ENCODE results near the gene ABCB1. TPM values are rescaled to one million over a fixed set of nuclear protein-coding genes. Genes with fewer than 3 reads are reported as not detected.

ABCB1 gene
- total RNA-seq, 6 donors from 2014 or later = 2.2 to 14.1 (median 4.1) TPM

DNA sequence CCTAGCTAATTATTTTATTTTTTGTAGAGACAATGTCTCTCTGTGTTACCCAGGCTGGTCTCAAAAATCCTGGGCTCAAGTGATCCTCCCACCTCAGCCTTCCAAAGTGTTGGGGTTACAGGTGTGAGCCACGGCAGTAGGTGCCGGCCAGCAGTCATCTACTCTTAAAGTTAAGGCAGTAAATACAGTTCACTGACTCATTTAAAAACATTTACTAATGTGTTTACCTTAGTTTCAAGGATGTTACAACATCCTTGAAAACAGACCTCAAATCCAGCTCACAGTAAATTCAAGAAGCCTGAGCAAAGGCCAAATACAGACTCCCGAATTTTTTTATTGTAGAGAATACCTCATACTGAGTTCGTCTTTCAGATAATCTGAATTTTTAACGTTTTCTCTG, 95.6 kb downstream of the ABCB1 start:
- ATAC-seq (ENCODE audit: low FRiP score in 2 of 2) (no peak), DNase-seq (no peak)
- H3K4me1 ChIP-seq = no peaks in the 10 kb centered on the region
- TF ChIP-seq POLR2AphosphoS5 (IDR thresholded peaks at IDR 0.05) (no peak), POLR2A (IDR thresholded peaks at IDR 0.05) (no peak), EP300 (IDR thresholded peaks at IDR 0.05) (no peak)
- TF ChIP-seq, protein P1, sequence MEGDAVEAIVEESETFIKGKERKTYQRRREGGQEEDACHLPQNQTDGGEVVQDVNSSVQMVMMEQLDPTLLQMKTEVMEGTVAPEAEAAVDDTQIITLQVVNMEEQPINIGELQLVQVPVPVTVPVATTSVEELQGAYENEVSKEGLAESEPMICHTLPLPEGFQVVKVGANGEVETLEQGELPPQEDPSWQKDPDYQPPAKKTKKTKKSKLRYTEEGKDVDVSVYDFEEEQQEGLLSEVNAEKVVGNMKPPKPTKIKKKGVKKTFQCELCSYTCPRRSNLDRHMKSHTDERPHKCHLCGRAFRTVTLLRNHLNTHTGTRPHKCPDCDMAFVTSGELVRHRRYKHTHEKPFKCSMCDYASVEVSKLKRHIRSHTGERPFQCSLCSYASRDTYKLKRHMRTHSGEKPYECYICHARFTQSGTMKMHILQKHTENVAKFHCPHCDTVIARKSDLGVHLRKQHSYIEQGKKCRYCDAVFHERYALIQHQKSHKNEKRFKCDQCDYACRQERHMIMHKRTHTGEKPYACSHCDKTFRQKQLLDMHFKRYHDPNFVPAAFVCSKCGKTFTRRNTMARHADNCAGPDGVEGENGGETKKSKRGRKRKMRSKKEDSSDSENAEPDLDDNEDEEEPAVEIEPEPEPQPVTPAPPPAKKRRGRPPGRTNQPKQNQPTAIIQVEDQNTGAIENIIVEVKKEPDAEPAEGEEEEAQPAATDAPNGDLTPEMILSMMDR (IDR thresholded peaks at IDR 0.05) = no peak
- no peaks in the 10 kb centered on the region for H3K9me3 ChIP-seq
- no peaks in the 10 kb centered on the region for H3K27me3 ChIP-seq
- WGBS, 2 donors = 69 to 81% methylated on average over 5 of the region's 5 CpGs
- no peak overlapping the region for H3K4me3 ChIP-seq
- H3K27ac ChIP-seq = no peak overlapping the region
- no peaks in the 10 kb centered on the region for H3K36me3 ChIP-seq

DNA sequence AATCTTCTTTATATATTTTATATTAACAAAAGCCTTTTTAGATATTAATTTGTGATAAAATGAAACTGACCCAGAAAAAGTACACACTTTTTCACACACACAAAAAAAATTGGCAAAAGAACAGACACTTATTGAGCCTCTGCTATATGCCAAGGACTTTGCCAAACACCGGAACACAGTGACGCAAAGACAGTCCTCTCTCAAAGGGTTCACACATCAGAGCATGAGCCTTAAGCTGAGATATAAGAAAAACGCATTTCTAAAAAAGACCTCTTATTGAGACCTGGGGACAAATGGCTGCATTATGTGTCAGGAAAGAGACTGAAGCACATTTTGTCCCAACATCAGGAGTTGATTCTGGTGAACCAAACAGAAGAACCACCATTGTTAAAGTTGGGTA, 101.2 kb downstream of the ABCB1 start:
- DNase-seq = no peak
- Histone ChIP-seq H3K4me3 (no peak overlapping the region), H3K9me3 (no peaks in the 10 kb centered on the region), H3K36me3 (no peaks in the 10 kb centered on the region), H3K4me1 (no peaks in the 10 kb centered on the region), H3K27me3 (no peaks in the 10 kb centered on the region), H3K27ac (no peak overlapping the region)
- WGBS, 2 donors = 81% methylated on average over 3 of the region's 3 CpGs
- TF ChIP-seq POLR2AphosphoS5 (IDR thresholded peaks at IDR 0.05) (no peak), POLR2A (IDR thresholded peaks at IDR 0.05) (no peak), EP300 (IDR thresholded peaks at IDR 0.05) (no peak)
- TF ChIP-seq, protein P1 (IDR thresholded peaks at IDR 0.05) = no peak
- ATAC-seq (ENCODE audit: low FRiP score in 2 of 2) = no peak

DNA sequence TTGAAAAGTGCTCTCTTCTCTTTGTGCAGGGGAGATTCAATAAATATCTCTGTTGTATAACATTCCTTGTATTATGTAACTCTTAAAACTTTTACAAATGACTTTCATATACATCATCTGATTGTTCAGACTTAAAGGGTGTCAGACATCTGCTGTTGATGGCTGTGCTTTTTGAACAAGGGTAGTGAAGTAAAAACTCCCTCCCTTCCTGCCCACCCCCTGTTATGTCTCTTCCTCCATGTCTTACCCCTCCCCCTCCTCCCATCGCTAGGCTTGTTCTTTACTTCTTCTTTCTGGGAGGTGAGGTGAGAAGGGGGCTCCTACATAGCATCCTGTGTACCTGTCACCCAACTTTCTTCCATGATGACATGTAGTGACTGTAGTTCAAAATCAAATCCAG, 101.8 kb downstream of the ABCB1 start:
- TF ChIP-seq EP300 (IDR thresholded peaks at IDR 0.05) (no peak), POLR2A (IDR thresholded peaks at IDR 0.05) (no peak), POLR2AphosphoS5 (IDR thresholded peaks at IDR 0.05) (no peak)
- TF ChIP-seq, protein P1 (IDR thresholded peaks at IDR 0.05) = no peak
- Histone ChIP-seq H3K27me3 (no peaks in the 10 kb centered on the region), H3K36me3 (no peaks in the 10 kb centered on the region), H3K4me3 (no peak overlapping the region), H3K9me3 (no peaks in the 10 kb centered on the region), H3K4me1 (no peaks in the 10 kb centered on the region), H3K27ac (no peak overlapping the region)
- DNase-seq = no peak
- ATAC-seq (ENCODE audit: low FRiP score in 2 of 2) = no peak
- WGBS, 2 donors = 53 to 64% methylated on average over 1 of the region's 1 CpG

DNA sequence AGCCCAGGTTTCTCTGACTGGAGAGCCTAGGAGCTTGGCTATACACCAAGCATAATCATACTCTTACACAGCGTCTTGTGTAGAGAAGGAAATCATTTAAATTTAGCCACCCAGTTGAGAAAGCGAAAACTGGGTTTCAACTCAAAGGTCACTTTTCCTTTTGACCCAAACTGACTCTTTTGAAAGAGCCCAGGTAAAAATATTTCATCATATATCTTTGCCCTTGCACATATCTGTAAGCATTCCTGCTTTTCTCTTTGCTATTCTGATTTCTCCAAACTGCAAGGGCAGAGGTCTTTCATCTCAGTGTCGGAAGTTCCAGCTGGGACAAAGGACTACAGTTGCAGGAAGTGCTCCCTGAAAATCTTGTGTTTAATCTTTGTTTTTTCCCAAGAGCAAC, 103.2 kb downstream of the ABCB1 start:
- no peaks in the 10 kb centered on the region for H3K4me1 ChIP-seq
- no peak overlapping the region for H3K27ac ChIP-seq
- no peaks in the 10 kb centered on the region for H3K9me3 ChIP-seq
- WGBS, 2 donors = 72 to 77% methylated on average over 3 of the region's 3 CpGs
- no peaks in the 10 kb centered on the region for H3K36me3 ChIP-seq
- H3K27me3 ChIP-seq = no peaks in the 10 kb centered on the region
- TF ChIP-seq POLR2AphosphoS5 (IDR thresholded peaks at IDR 0.05) (no peak), POLR2A (IDR thresholded peaks at IDR 0.05) (no peak), EP300 (IDR thresholded peaks at IDR 0.05) (no peak)
- TF ChIP-seq, protein P1 (IDR thresholded peaks at IDR 0.05) = no peak
- ATAC-seq (ENCODE audit: low FRiP score in 2 of 2) (no peak), DNase-seq (no peak)
- H3K4me3 ChIP-seq = no peak overlapping the region

DNA sequence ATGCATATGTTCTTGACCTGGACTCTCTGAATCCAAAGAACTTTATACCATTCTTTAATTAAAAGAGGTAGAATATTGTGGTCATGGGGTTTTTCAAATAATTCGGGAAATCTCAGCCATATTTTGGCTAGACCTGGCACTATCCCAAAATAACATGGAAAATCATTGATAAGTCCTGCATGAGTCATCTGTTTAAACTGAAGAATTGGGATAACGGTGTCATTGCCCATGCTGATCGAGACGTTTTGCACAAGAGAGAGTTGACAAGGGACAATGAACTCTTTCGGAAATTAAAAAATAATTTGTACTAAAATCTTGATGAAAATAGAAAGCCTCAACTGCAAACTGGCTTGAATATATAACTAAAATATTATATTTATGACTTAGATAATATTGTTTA, 105.3 kb downstream of the ABCB1 start:
- Histone ChIP-seq H3K9me3 (no peaks in the 10 kb centered on the region), H3K27ac (no peak overlapping the region), H3K4me1 (no peaks in the 10 kb centered on the region), H3K36me3 (no peaks in the 10 kb centered on the region), H3K4me3 (no peak overlapping the region), H3K27me3 (no peaks in the 10 kb centered on the region)
- ATAC-seq (ENCODE audit: low FRiP score in 2 of 2) (no peak), DNase-seq (no peak)
- WGBS, 2 donors = 73 to 84% methylated on average over 5 of the region's 5 CpGs
- TF ChIP-seq EP300 (IDR thresholded peaks at IDR 0.05) (no peak), POLR2AphosphoS5 (IDR thresholded peaks at IDR 0.05) (no peak), POLR2A (IDR thresholded peaks at IDR 0.05) (no peak)
- TF ChIP-seq, protein P1 (IDR thresholded peaks at IDR 0.05) = no peak
